K562 (cell line): ENCODE data around the gene PKHD1. TPM values are rescaled to one million over a fixed set of nuclear protein-coding genes. Genes with fewer than 3 reads are reported as not detected.

Experiments
- ATAC-seq: fragments of 200-7000 bp; cut with Tn5 transposase; 3 replicates; pipeline ENCODE4 v1.9.1; 2020; ENCODE audit warnings: moderate library complexity
- BruUV-seq: library from RNA; stranded (reverse); fragments of 400-500 nt; replicated peaks from 2 replicates; lab custom pipeline; 2021; lab: Mats Ljungman, UMichigan
- CTCF ChIA-PET: fragments of 300-600 bp; formaldehyde crosslinking; extraction: SDS; loops from one replicate; lab custom pipeline; 2021; ENCODE audit warnings: low intra/inter-chr PET ratio; lab: Yijun Ruan, JAX
- POLR2A ChIA-PET: fragments of 300-600, 350-650 bp; sonication (Branson Sonifier 250); formaldehyde crosslinking; extraction: SDS; loops from one replicate; lab custom pipeline; 2021; ENCODE audit warnings: antibody characterized with exemption, inconsistent platforms; lab: Yijun Ruan, JAX
- DNase-seq, 4 experiments: peaks; one replicate each; pipeline versions ENCODE4 v3.0.0 to v3.0.0-alpha.2; 2011 to 2018; ENCODE audit warnings: low spot score in 3 of 4, mixed read lengths in 3 of 4; ENCODE audit errors: extremely low read depth in 1 of 4
- FAIRE-seq: peaks from 2 replicates; lab custom pipeline; 2011; peaks lifted over from hg19 to GRCh38; lab: Jason Lieb, UNC
- H2AFZ ChIP-seq: 2 replicates; pipeline ENCODE4 v1.6.0; 2011; ENCODE audit warnings: low read depth, low read length, control low read depth, inconsistent platforms
- H3K27ac ChIP-seq: fragments of 200-600 bp; 3 replicates; pipeline ENCODE4 v1.8.0; 2011; ENCODE audit warnings: low read depth, mild to moderate bottlenecking, control low read depth, inconsistent platforms, low read length, moderate library complexity, mixed read lengths; ENCODE audit errors: extremely low read depth
- H3K27me3 ChIP-seq, 2 experiments: fragments of 300-600 bp in 1 of 2; 2 replicates in 1 of 2; 3 replicates in 1 of 2; pipeline versions ENCODE4 v1.6.0 to v1.8.0; 2011; ENCODE audit warnings: inconsistent platforms in 2 of 2, low read length in 2 of 2, mild to moderate bottlenecking in 1 of 2, mixed read lengths in 1 of 2, moderate library complexity in 1 of 2; ENCODE audit not compliant: control insufficient read depth in 2 of 2, insufficient read depth in 2 of 2
- H3K36me3 ChIP-seq: fragments of 300-600 bp; 3 replicates; pipeline ENCODE4 v1.8.0; 2011; ENCODE audit warnings: mild to moderate bottlenecking, low read length, inconsistent platforms; ENCODE audit not compliant: control insufficient read depth, insufficient read depth
- H3K4me1 ChIP-seq, 2 experiments: fragments of 200-600 bp in 1 of 2; replicated peaks in 1 of 2; 2 replicates in 1 of 2; 3 replicates in 1 of 2; pipeline versions ENCODE4 v1.5.1 to v1.8.0; 2011; ENCODE audit warnings: inconsistent platforms in 2 of 2, low read length in 2 of 2, mild to moderate bottlenecking in 1 of 2, mixed read lengths in 1 of 2, moderate library complexity in 1 of 2; ENCODE audit not compliant: control insufficient read depth in 2 of 2, insufficient read depth in 2 of 2
- H3K4me2 ChIP-seq: 2 replicates; pipeline ENCODE4 v1.6.1; 2011; ENCODE audit warnings: low read length, control low read depth, inconsistent platforms, mixed read lengths; ENCODE audit not compliant: insufficient read depth
- H3K4me3 ChIP-seq: fragments of 200-600 bp; sonication (generic), shearing (Covaris generic); 2 replicates; pipeline ENCODE4 v1.5.1; 2016; ENCODE audit warnings: control low read depth, inconsistent platforms
- H3K79me2 ChIP-seq: fragments of 200-600 bp; 3 replicates; pipeline ENCODE4 v1.8.0; 2011; ENCODE audit warnings: low read length, inconsistent platforms; ENCODE audit not compliant: control insufficient read depth, insufficient read depth
- H3K9ac ChIP-seq, 2 experiments: 2 replicates each; pipeline versions ENCODE4 v1.6.0 to v1.6.1; 2011; ENCODE audit warnings: low read depth in 2 of 2, low read length in 2 of 2, control low read depth in 1 of 2, inconsistent platforms in 1 of 2, mild to moderate bottlenecking in 1 of 2, mixed read lengths in 1 of 2; ENCODE audit not compliant: insufficient read depth in 1 of 2
- H3K9me1 ChIP-seq: one replicate; pipeline ENCODE4 v1.6.0; 2011; ENCODE audit warnings: inconsistent platforms, mild to moderate bottlenecking, low read length, moderate library complexity; ENCODE audit not compliant: control insufficient read depth, insufficient read depth
- H3K9me3 ChIP-seq: replicated peaks from 2 replicates; pipeline ENCODE4 v1.5.1; 2011; ENCODE audit warnings: low read depth, low read length, inconsistent platforms; ENCODE audit not compliant: control insufficient read depth, insufficient read depth
- H4K20me1 ChIP-seq: replicated peaks from 2 replicates; pipeline ENCODE4 v1.6.1; 2011; ENCODE audit warnings: low read length, inconsistent platforms, mixed read lengths; ENCODE audit not compliant: control insufficient read depth, insufficient read depth
- BRD4 ChIP-seq: fragments of 200-600 bp; sonication (generic); IDR thresholded peaks from 2 replicates; pipeline ENCODE4 v1.6.1; 2017; ENCODE audit warnings: inconsistent platforms
- CHCHD3 ChIP-seq: fragments of 250-450 bp; sonication (Bioruptor Pico); IDR thresholded peaks from 2 replicates; pipeline ENCODE4 v2.1.2; 2022; ENCODE audit warnings: mild to moderate bottlenecking
- DNMT1 ChIP-seq: fragments of 450-650 bp; IDR thresholded peaks from 2 replicates; pipeline ENCODE4 v1.6.1; 2016; ENCODE audit warnings: antibody characterized with exemption, mild to moderate bottlenecking
- GTF2B ChIP-seq: IDR thresholded peaks from 2 replicates; pipeline ENCODE4 v1.6.1; 2011; ENCODE audit not compliant: insufficient read length; ENCODE audit errors: extremely low read depth
- HMGXB4 ChIP-seq: sonication (generic); formaldehyde crosslinking; IDR thresholded peaks from 2 replicates; pipeline ENCODE4 v1.8.1; 2023; ENCODE audit warnings: mild to moderate bottlenecking, missing genetic modification reagents
- MIER1 ChIP-seq: fragments of 450-650 bp; IDR thresholded peaks from 2 replicates; pipeline ENCODE4 v1.6.1; 2016; ENCODE audit warnings: antibody characterized with exemption, mild to moderate bottlenecking, low read depth
- NR1H2 ChIP-seq: sonication (generic); formaldehyde crosslinking; IDR thresholded peaks from 2 replicates; pipeline ENCODE4 v1.4.0; 2020; ENCODE audit warnings: mild to moderate bottlenecking, missing genetic modification reagents
- OTX1 ChIP-seq: fragments of 450-650 bp; formaldehyde crosslinking; IDR thresholded peaks from 2 replicates; pipeline ENCODE4 v1.4.0; 2022; ENCODE audit warnings: mild to moderate bottlenecking
- RBM22 ChIP-seq: fragments of 200-400 bp; formaldehyde crosslinking; IDR thresholded peaks from 2 replicates; pipeline ENCODE4 v1.6.1; 2018; ENCODE audit warnings: low read length, low read depth; ENCODE audit not compliant: poor library complexity, severe bottlenecking
- ZNF23 ChIP-seq: fragments of 250-450 bp; sonication (Bioruptor Pico); IDR thresholded peaks from 2 replicates; pipeline ENCODE4 v1.4.0; 2020; ENCODE audit warnings: mild to moderate bottlenecking
- WGBS: fragments of 100-300 bp; shearing (Covaris generic); methylation state at CpG from one replicate; pipeline ENCODE4 v1.1.6; 2016; ENCODE audit warnings: low coverage, mixed read lengths; ENCODE audit not compliant: insufficient coverage; ENCODE audit errors: missing lambda C conversion rate; 5-methylcytosine and 5-hydroxymethylcytosine counted together
- in situ Hi-C: fragments of 300-500 bp; cut with MboI; formaldehyde crosslinking; loops from 4 replicates; pipeline ENCODE4 v1.15.0; 2018; ENCODE audit warnings: inconsistent platforms, mixed read lengths
- intact Hi-C: fragments of 100-400 bp; cut with micrococcal nuclease; formaldehyde crosslinking; loops from 2 replicates; pipeline ENCODE4 v1.14.2; 2022
- polyA plus RNA-seq, 8 experiments: library from polyadenylated mRNA; depleted of rRNA in 4 of 8; stranded (reverse) in 5 of 8; unstranded in 3 of 8; fragments of >200 nt; fragmentation: Nextera tagmentation in 2 of 8; fragmentation: Illumina TruSeq in 1 of 8; extraction: Ambion mirVana in 2 of 8; extraction: Trizol in 1 of 8; gene quantifications; 2 replicates each; pipeline versions ENCODE4 v1.2.1 to v1.2.3, GENCODE V29; 2011 to 2014; ENCODE audit warnings: inconsistent platforms in 1 of 8, missing spikeins in 1 of 8
- total RNA-seq, 7 experiments: library from RNA; depleted of rRNA in 6 of 7; stranded (reverse); fragments of >200 nt in 6 of 7; fragmentation: Illumina TruSeq in 2 of 7; extraction: Trizol in 2 of 7; gene quantifications; 2 replicates each; pipeline versions ENCODE4 v1.2.1 to v1.2.3, GENCODE V29; 2011 to 2021; ENCODE audit warnings: low replicate concordance in 1 of 7

Gene PKHD1
- total and polyA plus RNA-seq, 9 of the 15 experiments (the other 6 are each of a cell fraction or from before 2014, with no cell fraction given): 0.01 to 0.04 (median 0.01) TPM; not detected in 6

GRCh38 chr6:52135217-52135616, 47.8 kb upstream of the PKHD1 start:
- in situ Hi-C loops: no loop called here
- no peaks in the 10 kb centered on the region for H3K36me3 ChIP-seq
- FAIRE-seq: no peak

More at GRCh38 chr6:52135217-52135616, 47.8 kb upstream of the PKHD1 start:
- H3K4me3 ChIP-seq: no peak overlapping the region
- H3K4me1 ChIP-seq: no peaks in the 10 kb centered on the region
- no peak overlapping the region for H2AFZ ChIP-seq
- no peaks in the 10 kb centered on the region for H4K20me1 ChIP-seq
- peaks cover 6 to 15% of the 10 kb centered on the region in 2 experiments; a peak in 4 of 5 replicates for H3K27me3 ChIP-seq
- DNase-seq (no peak), ATAC-seq (no peak)
- H3K9me3 ChIP-seq: no peaks in the 10 kb centered on the region
- intact Hi-C loops: no loop called here
- no peaks in the 10 kb centered on the region for H3K9me1 ChIP-seq
- no peak overlapping the region for H3K4me2 ChIP-seq
- H3K79me2 ChIP-seq: no peaks in the 10 kb centered on the region
- BruUV-seq: no TSS peak
- H3K27ac ChIP-seq: no peak overlapping the region
- CTCF ChIA-PET: no interaction called here
- H3K9ac ChIP-seq: no peak overlapping the region
- TF ChIP-seq CHCHD3 (no peak), DNMT1 (no peak), RBM22 (no peak), HMGXB4 (CRISPR knock-in tag) (no peak), BRD4 (no peak), OTX1 (CRISPR knock-in tag) (no peak), MIER1 (no peak), NR1H2 (no peak), ZNF23 (no peak), GTF2B (no peak)
- POLR2A ChIA-PET: no interaction called here
- WGBS: 5% methylated on average over 4 of the region's 4 CpGs
